GM06990 (cell line): Measurements from ENCODE around the gene LAIR1.
A peak's percentile ranks its signal among the peaks of the same experiment; 100 is the strongest.
"Not testable (repeated sequence)": the region's sequence is repeated elsewhere in the genome, so short reads cannot be mapped to it uniquely, and the experiment has no call there.

ENCODE experiments used
- DNase-seq: peaks from one replicate; pipeline ENCODE4 v3.0.0-alpha.2; 2011; ENCODE audit not compliant: insufficient read length; ENCODE audit errors: extremely low read depth
- H3K27me3 ChIP-seq: replicated peaks from 2 replicates; pipeline ENCODE4 v1.6.0; 2011; ENCODE audit warnings: low read length; ENCODE audit not compliant: control insufficient read depth, insufficient read depth
- H3K36me3 ChIP-seq: 2 replicates; pipeline ENCODE4 v1.5.1; 2011; ENCODE audit warnings: low read length; ENCODE audit not compliant: control insufficient read depth, insufficient read depth
- H3K4me3 ChIP-seq: replicated peaks from 2 replicates; pipeline ENCODE4 v1.5.1; 2011; ENCODE audit warnings: low read depth, mild to moderate bottlenecking, control low read depth, low read length
- TF ChIP-seq, protein P1 (sequence below): IDR thresholded peaks from 2 replicates; pipeline ENCODE4 v1.5.1; 2011; ENCODE audit warnings: low read length, control low read depth, mild to moderate bottlenecking, inconsistent platforms; ENCODE audit not compliant: insufficient read depth, poor library complexity, severe bottlenecking

The LAIR1 gene

DNA sequence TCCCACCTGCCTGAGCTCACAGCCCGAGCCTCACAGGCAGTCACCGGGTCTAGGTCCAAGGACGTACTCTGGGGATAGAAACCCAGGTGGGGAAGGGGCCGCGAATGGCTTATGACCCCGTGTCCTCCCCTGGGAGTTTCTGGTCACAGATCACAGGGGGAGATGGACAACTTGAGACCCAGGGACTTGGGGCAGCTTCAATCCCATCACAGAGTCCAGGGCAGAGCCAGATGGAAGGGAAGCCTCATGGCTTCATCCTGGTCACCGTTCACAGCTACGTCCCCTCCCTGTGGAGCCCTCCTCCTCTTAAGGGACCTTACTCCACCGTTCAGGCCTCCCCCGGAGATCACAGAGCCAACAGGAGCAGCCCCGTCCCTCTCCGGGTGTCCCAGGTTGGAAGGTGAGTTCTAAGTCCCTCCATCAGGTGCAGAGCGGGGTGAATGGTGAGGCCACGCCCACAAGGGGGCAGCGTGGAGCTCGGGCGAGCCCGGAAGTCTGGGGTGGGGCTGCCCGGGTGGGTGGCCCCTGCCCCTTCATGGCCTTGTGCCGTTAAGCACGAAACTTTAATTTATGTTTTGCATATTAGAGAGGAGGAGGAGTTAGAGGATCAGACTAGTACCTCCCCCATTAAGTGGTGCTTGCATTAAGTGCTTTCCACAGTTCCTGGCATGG lies 5.4 kb downstream of the LAIR1 start:
- not testable (repeated sequence) for H3K4me3 ChIP-seq, H3K36me3 ChIP-seq, DNase-seq, H3K27me3 ChIP-seq
- TF ChIP-seq, protein P1, sequence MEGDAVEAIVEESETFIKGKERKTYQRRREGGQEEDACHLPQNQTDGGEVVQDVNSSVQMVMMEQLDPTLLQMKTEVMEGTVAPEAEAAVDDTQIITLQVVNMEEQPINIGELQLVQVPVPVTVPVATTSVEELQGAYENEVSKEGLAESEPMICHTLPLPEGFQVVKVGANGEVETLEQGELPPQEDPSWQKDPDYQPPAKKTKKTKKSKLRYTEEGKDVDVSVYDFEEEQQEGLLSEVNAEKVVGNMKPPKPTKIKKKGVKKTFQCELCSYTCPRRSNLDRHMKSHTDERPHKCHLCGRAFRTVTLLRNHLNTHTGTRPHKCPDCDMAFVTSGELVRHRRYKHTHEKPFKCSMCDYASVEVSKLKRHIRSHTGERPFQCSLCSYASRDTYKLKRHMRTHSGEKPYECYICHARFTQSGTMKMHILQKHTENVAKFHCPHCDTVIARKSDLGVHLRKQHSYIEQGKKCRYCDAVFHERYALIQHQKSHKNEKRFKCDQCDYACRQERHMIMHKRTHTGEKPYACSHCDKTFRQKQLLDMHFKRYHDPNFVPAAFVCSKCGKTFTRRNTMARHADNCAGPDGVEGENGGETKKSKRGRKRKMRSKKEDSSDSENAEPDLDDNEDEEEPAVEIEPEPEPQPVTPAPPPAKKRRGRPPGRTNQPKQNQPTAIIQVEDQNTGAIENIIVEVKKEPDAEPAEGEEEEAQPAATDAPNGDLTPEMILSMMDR = peak; percentile 28

DNA sequence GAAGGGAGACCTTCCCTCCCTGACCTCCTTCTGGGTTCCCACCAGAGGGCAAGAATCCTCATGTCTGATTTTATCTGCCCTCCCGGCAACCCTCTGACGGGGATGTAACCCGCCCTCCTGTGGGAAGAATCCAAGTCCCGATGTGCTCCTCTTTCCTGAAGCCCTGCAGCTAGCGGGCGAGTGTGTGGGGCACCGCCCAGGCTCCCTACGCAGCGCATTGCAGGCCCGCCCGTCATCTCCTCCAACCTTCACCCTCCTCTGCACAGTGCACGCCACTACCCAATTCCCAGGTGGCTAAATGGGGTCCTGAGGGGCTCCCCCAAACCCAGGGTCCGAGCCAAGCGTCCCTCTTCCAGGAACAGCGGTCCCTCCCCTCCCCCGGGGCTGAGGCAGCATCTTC lies 7.3 kb downstream of the LAIR1 start:
- DNase-seq = no peak
- no peak overlapping the region for H3K4me3 ChIP-seq
- TF ChIP-seq, protein P1 = no peak
- H3K36me3 ChIP-seq = no peaks in the 10 kb centered on the region
- no peaks in the 10 kb centered on the region; the same call in 1 of the 2 replicates for H3K27me3 ChIP-seq

DNA sequence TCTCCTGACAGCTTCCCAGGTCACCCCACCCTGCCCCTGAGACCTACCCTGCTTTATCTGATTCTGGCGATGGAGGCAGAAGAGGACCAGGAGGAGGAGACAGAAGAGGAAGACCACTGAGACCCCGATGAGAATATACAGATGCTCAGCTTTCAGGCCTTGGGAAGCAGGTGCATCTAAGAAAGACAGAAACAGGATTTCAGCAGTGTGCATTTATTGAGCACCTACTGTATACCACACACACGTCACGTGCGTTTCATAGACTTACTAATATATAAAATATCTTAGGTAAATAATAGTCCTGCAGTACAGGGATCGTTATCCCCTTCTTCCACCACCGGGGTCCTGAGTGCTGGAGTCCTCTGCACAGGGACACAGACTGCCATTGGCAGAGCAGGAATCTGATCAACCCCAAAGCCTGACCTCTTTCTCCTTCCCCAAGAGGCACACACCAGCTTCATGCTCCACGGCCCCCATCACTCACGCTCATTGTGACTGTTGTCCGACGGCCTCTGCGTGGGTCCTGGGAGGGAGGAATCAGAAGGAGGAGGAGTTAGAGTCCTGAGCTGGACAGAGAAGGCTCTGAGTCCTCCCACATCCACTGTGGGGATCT lies 8.2 kb downstream of the LAIR1 start:
- no peaks in the 10 kb centered on the region; the same call in 1 of the 2 replicates for H3K27me3 ChIP-seq
- no peak overlapping the region for H3K4me3 ChIP-seq
- no peaks in the 10 kb centered on the region for H3K36me3 ChIP-seq
- DNase-seq = no peak
- TF ChIP-seq, protein P1 = no peak

DNA sequence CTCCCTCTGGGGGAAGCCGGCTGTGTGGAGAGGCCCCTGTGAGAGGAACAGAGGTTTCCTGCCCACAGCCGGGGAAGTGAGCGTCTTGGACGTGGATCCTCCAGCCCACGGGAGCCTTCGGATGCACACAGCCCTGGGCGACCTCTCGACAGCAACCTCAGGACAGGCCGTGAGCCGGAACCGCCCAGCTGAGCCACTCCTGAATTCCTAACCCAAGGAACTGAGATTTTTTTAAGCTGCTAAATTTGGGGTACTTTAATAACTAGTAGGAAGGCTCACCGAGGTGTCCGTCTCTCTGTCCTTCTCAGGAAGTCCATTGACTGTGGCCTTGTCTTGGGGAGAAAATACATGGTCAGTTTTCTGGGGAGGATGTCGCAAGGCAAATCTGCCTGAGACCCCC lies 9.1 kb downstream of the LAIR1 start:
- DNase-seq = no peak
- Histone ChIP-seq H3K36me3 (no peaks in the 10 kb centered on the region), H3K27me3 (no peaks in the 10 kb centered on the region; the same call in 1 of the 2 replicates), H3K4me3 (no peak overlapping the region)
- TF ChIP-seq, protein P1 = no peak

DNA sequence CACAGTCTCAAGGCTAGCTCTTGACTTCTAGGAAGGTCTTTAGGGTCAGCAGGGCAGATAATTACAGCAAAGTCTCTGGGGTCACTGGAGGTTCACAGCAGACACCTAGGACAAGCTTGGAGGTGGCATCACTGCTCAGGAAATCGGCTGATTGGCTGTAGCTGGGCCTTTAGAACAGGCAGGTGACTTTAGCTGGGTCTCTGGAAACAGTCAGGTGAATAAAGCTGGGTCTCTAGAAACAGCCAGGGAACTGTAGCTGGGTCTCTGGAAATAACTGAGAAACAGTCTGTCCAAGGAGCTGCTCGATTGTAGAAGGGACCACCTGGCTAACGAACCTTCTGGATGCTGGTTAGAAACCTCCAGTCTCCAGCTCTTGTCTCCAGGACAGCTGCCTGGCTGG lies 10.0 kb downstream of the LAIR1 start:
- no peak for DNase-seq
- Histone ChIP-seq H3K4me3 (no peak overlapping the region), H3K27me3 (no peaks in the 10 kb centered on the region), H3K36me3 (no peaks in the 10 kb centered on the region)
- TF ChIP-seq, protein P1 = no peak
